ENCODE data around the gene LGR4. TPM values are rescaled to one million over a fixed set of nuclear protein-coding genes. Genes with fewer than 3 reads are reported as not detected.

Gene LGR4
- total RNA-seq, 3 donors from 2014 or later (not counting 1 experiment from before 2014, with no cell fraction given) = 0.08 to 0.70 (median 0.35) TPM

GRCh38 chr11:27383645-27384044, 88.9 kb downstream of the LGR4 start:
- H3K4me3 ChIP-seq (ENCODE audit: low read length) = no peak overlapping the region
- no peaks in the 10 kb centered on the region for H3K36me3 Mint-ChIP-seq
- peaks cover 2 to 36% of the 10 kb centered on the region in 2 donors for H3K27me3 Mint-ChIP-seq (ENCODE audit: low read depth in 2 of 2)
- DNase-seq = no peak
- no peak overlapping the region for H3K4me3 Mint-ChIP-seq
- H3K4me1 ChIP-seq (ENCODE audit: control insufficient read depth, insufficient read depth, low read length) = no peaks in the 10 kb centered on the region
- intact Hi-C loops (cut with micrococcal nuclease) = no loop called here
- no peak overlapping the region for H3K27ac ChIP-seq (ENCODE audit: low read length)
- TF ChIP-seq CTCF (IDR thresholded peaks at IDR 0.05) = no peak
- H3K27me3 ChIP-seq (ENCODE audit: control insufficient read depth, insufficient read depth, low read length) = no peaks in the 10 kb centered on the region
- H3K9me3 Mint-ChIP-seq = no peaks in the 10 kb centered on the region
- no peak for ATAC-seq
- no peaks in the 10 kb centered on the region for H3K4me1 Mint-ChIP-seq
- no peak overlapping the region for H3K27ac Mint-ChIP-seq
- H3K9me3 ChIP-seq (ENCODE audit: control insufficient read depth, insufficient read depth, low read length) = no peaks in the 10 kb centered on the region
- no peaks in the 10 kb centered on the region for H3K36me3 ChIP-seq (ENCODE audit: control insufficient read depth, insufficient read depth, low read length)
- no CpG with 5 or more reads among the region's 1 CpG for WGBS (ENCODE audit: insufficient coverage)

GRCh38 chr11:27381238-27381666, 91.3 kb downstream of the LGR4 start:
- Histone ChIP-seq H3K4me3 (ENCODE audit: low read length) (no peak overlapping the region), H3K4me1 (ENCODE audit: control insufficient read depth, insufficient read depth, low read length) (no peaks in the 10 kb centered on the region), H3K27me3 (ENCODE audit: control insufficient read depth, insufficient read depth, low read length) (no peaks in the 10 kb centered on the region), H3K27ac (ENCODE audit: low read length) (no peak overlapping the region), H3K9me3 (ENCODE audit: control insufficient read depth, insufficient read depth, low read length) (no peaks in the 10 kb centered on the region), H3K36me3 (ENCODE audit: control insufficient read depth, insufficient read depth, low read length) (no peaks in the 10 kb centered on the region)
- Mint-ChIP-seq H3K36me3 (no peaks in the 10 kb centered on the region), H3K27me3 (ENCODE audit: low read depth in 2 of 2) (peaks cover 2 to 31% of the 10 kb centered on the region in 2 donors), H3K9me3 (no peaks in the 10 kb centered on the region), H3K4me1 (no peaks in the 10 kb centered on the region), H3K4me3 (no peak overlapping the region), H3K27ac (no peak overlapping the region)
- intact Hi-C loops (cut with micrococcal nuclease) = no loop called here
- TF ChIP-seq CTCF (IDR thresholded peaks at IDR 0.05) = no peak
- ATAC-seq (no peak), DNase-seq (no peak)
- 72% methylated on average over 5 of the region's 5 CpGs for WGBS (ENCODE audit: insufficient coverage)

GRCh38 chr11:27380771-27381170, 91.8 kb downstream of the LGR4 start:
- peaks cover 5 to 35% of the 10 kb centered on the region in 2 donors for H3K27me3 Mint-ChIP-seq (ENCODE audit: low read depth in 2 of 2)
- ATAC-seq = no peak
- WGBS (ENCODE audit: insufficient coverage) = 100% methylated on average over 1 of the region's 2 CpGs

More at GRCh38 chr11:27380771-27381170, 91.8 kb downstream of the LGR4 start:
- Mint-ChIP-seq H3K4me1 (no peaks in the 10 kb centered on the region), H3K36me3 (no peaks in the 10 kb centered on the region), H3K27ac (no peak overlapping the region), H3K4me3 (no peak overlapping the region), H3K9me3 (no peaks in the 10 kb centered on the region)
- TF ChIP-seq CTCF (IDR thresholded peaks at IDR 0.05) = no peak
- H3K27me3 ChIP-seq (ENCODE audit: control insufficient read depth, insufficient read depth, low read length) = no peaks in the 10 kb centered on the region
- DNase-seq = no peak
- intact Hi-C loops (cut with micrococcal nuclease) = no loop called here
- H3K36me3 ChIP-seq (ENCODE audit: control insufficient read depth, insufficient read depth, low read length) = no peaks in the 10 kb centered on the region
- no peak overlapping the region for H3K27ac ChIP-seq (ENCODE audit: low read length)
- no peaks in the 10 kb centered on the region for H3K9me3 ChIP-seq (ENCODE audit: control insufficient read depth, insufficient read depth, low read length)
- no peak overlapping the region for H3K4me3 ChIP-seq (ENCODE audit: low read length)
- no peaks in the 10 kb centered on the region for H3K4me1 ChIP-seq (ENCODE audit: control insufficient read depth, insufficient read depth, low read length)
